HepG2 (cell line): ENCODE results near the gene SNRPD3.

ENCODE experiments used
- CTCF ChIP-seq: sonication (generic); formaldehyde crosslinking; IDR thresholded peaks from 2 replicates; pipeline ENCODE4 v1.5.0; 2020; ENCODE audit warnings: mild to moderate bottlenecking, missing genetic modification reagents, moderate library complexity
- EP300 ChIP-seq, 3 experiments: sonication (generic) in 1 of 3; formaldehyde crosslinking in 1 of 3; IDR thresholded peaks; 2 replicates each; pipeline versions ENCODE4 v1.5.1 to v1.6.1; 2011 to 2020; ENCODE audit warnings: low read depth in 2 of 3, low read length in 2 of 3, borderline replicate concordance in 1 of 3, improper control_type of control experiment in 1 of 3, mild to moderate bottlenecking in 1 of 3, missing genetic modification reagents in 1 of 3, moderate library complexity in 1 of 3
- POLR2AphosphoS5 ChIP-seq: IDR thresholded peaks from 2 replicates; pipeline ENCODE4 v1.6.1; 2012; ENCODE audit warnings: low read depth, low read length
- SRF ChIP-seq: IDR thresholded peaks from 2 replicates; pipeline ENCODE4 v1.6.1; 2011; ENCODE audit warnings: mild to moderate bottlenecking, low read depth, low read length, moderate library complexity
- TBP ChIP-seq: sonication (generic); formaldehyde crosslinking; IDR thresholded peaks from 2 replicates; pipeline ENCODE4 v1.5.0; 2020; ENCODE audit warnings: missing genetic modification reagents
- ZFP91 ChIP-seq: sonication (generic); formaldehyde crosslinking; IDR thresholded peaks from 2 replicates; pipeline ENCODE4 v1.9.0; 2022; ENCODE audit warnings: missing genetic modification reagents, mild to moderate bottlenecking, borderline replicate concordance
- ZNF331 ChIP-seq: sonication (generic); formaldehyde crosslinking; IDR thresholded peaks from 2 replicates; pipeline ENCODE4 v1.4.0; 2020; ENCODE audit warnings: missing genetic modification reagents
- TF ChIP-seq, protein P1 (sequence below): sonication (generic); formaldehyde crosslinking; IDR thresholded peaks from 2 replicates; pipeline ENCODE4 v1.4.0; 2020; ENCODE audit warnings: missing genetic modification reagents

DNA sequence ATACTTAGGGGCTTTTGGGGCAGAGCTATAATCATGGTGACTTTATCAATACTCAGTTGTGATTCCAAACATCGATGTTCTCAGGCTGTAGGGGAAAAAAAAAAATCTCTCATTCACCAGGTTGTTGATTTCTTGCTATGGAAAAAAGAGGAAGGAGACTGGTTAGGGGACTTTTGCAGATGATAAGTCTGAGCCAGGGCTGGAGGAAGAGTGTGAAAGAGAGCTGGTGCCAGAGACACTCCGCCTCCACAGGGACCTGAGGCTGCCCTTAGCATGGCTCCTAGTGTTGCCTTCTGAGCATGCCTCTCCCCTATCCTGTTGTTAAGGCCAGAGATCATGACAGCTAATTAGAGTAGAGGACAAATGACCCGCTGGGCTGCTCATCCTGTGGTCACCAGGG is 43.8 kb upstream of the SNRPD3 start:
- TF ChIP-seq ZFP91 (CRISPR knock-in tag) (no peak), POLR2AphosphoS5 (no peak), ZNF331 (no peak), SRF (no peak), TBP (CRISPR knock-in tag) (no peak), EP300 (IDR thresholded peaks at IDR 0.05; ENCODE audit: low read depth in 2 of 2, low read length in 2 of 2) (no peak), EP300 (CRISPR knock-in tag; IDR thresholded peaks at IDR 0.05; ENCODE audit: borderline replicate concordance) (no peak), CTCF (no peak)
- TF ChIP-seq, protein P1, sequence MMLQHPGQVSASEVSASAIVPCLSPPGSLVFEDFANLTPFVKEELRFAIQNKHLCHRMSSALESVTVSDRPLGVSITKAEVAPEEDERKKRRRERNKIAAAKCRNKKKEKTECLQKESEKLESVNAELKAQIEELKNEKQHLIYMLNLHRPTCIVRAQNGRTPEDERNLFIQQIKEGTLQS (CRISPR knock-in tag): no peak
